Psoas muscle (tissue), 8 donors: ENCODE results near the gene KCTD5. TPM values are rescaled to one million over a fixed set of nuclear protein-coding genes. Genes with fewer than 3 reads are reported as not detected.

Experiments
- ATAC-seq, 4 donors: fragments of 200-7000 bp; cut with Tn5 transposase; one replicate each; pipeline ENCODE4 v1.9.1; 2020; ENCODE audit warnings: moderate library complexity in 3 of 4, mild to moderate bottlenecking in 2 of 4
- DNase-seq, 2 donors: peaks; one replicate each; pipeline ENCODE4 v3.0.0-alpha.2; 2020
- H3K27ac ChIP-seq: fragments of 200-600 bp; one replicate; pipeline ENCODE4 v1.8.0; 2022
- H3K27me3 ChIP-seq, 3 donors: fragments of 200-600 bp in 1 of 3; one replicate each; pipeline versions ENCODE4 v1.6.1 to v1.8.0; 2013 to 2022; ENCODE audit warnings: low read length in 2 of 3, mild to moderate bottlenecking in 2 of 3, moderate library complexity in 1 of 3; ENCODE audit not compliant: insufficient read depth in 3 of 3
- H3K36me3 ChIP-seq, 2 donors: fragments of 200-600 bp in 1 of 2; one replicate each; pipeline versions ENCODE4 v1.6.1 to v1.8.0; 2013 to 2022; ENCODE audit warnings: low read depth in 1 of 2, mild to moderate bottlenecking in 1 of 2, moderate library complexity in 1 of 2; ENCODE audit not compliant: insufficient read depth in 1 of 2
- H3K4me1 ChIP-seq: fragments of 200-600 bp; one replicate; pipeline ENCODE4 v1.8.0; 2022
- H3K4me3 ChIP-seq: fragments of 200-600 bp; one replicate; pipeline ENCODE4 v1.8.0; 2022; ENCODE audit warnings: mild to moderate bottlenecking
- H3K9me3 ChIP-seq: fragments of 200-600 bp; one replicate; pipeline ENCODE4 v1.8.0; 2022
- WGBS, 3 donors: extraction: QIAGEN DNeasy Blood & Tissue Kit; methylation state at CpG; one replicate each; pipeline versions ENCODE4 v1.1.6 to v1.1.7; 2013; 5-methylcytosine and 5-hydroxymethylcytosine counted together
- intact Hi-C, 2 donors: fragments of 100-400 bp; cut with DNase I; formaldehyde crosslinking; loops; one replicate each; pipeline versions ENCODE4 v1.11.0 to v1.14.2; 2022
- polyA plus RNA-seq, 3 donors: library from polyadenylated mRNA; stranded (reverse); fragments of 200-250 nt; gene quantifications; one replicate each; pipeline ENCODE4 v1.2.3, GENCODE V29; 2013
- total RNA-seq, 4 donors: library from RNA; stranded (reverse); fragmentation: NEBNext Ultra II Directional in 2 of 4; extraction: Animal tissue kit (Norgen Biotek cat#: 25700) in 2 of 4; gene quantifications; one replicate each; pipeline versions ENCODE4 v1.2.1 to v1.2.4, GENCODE V29; 2021 to 2023
- TF ChIP-seq, protein P1 (sequence below): fragments of 200-600 bp; IDR thresholded peaks from one replicate; pipeline ENCODE4 v1.8.0; 2022; ENCODE audit warnings: antibody characterized with exemption
- donor health status: healthy with polysubstance abuse.
- donor health status: DM: no; HTN: no; CAD: no; lungs with moderate emphysema.
- donor health status: Bipolar disorder and iron deficiency.
- donor health status: healthy.
- donor health status: DM: yes; HTN: yes; CAD: no.
- donor health status: DM: no; HTN: no; CAD: no.
- donor health status: DM: no; HTN: no; CAD: no.
- donor health status: DM: yes; HTN: yes; CAD: no.

The KCTD5 gene
- total and polyA plus RNA-seq, 7 donors: 9.1 to 65.8 (median 17.2) TPM

- intact Hi-C loops: no loop called here
- no peak overlapping the region for H3K27ac ChIP-seq
Observed at GRCh38 chr16:2740476-2740875, 58.2 kb downstream of the KCTD5 start.

GRCh38 chr16:2741168-2741567 lies 58.8 kb downstream of the KCTD5 start:
- Histone ChIP-seq H3K27me3 (peaks cover 0 to 5% (median 3%) of the 10 kb centered on the region in 3 donors), H3K27ac (no peak overlapping the region)

More at GRCh38 chr16:2740476-2740875, 58.2 kb downstream of the KCTD5 start:
- 78 to 81% (median 78%) methylated on average over 6 of the region's 6 CpGs for WGBS, 3 donors
- TF ChIP-seq, protein P1, sequence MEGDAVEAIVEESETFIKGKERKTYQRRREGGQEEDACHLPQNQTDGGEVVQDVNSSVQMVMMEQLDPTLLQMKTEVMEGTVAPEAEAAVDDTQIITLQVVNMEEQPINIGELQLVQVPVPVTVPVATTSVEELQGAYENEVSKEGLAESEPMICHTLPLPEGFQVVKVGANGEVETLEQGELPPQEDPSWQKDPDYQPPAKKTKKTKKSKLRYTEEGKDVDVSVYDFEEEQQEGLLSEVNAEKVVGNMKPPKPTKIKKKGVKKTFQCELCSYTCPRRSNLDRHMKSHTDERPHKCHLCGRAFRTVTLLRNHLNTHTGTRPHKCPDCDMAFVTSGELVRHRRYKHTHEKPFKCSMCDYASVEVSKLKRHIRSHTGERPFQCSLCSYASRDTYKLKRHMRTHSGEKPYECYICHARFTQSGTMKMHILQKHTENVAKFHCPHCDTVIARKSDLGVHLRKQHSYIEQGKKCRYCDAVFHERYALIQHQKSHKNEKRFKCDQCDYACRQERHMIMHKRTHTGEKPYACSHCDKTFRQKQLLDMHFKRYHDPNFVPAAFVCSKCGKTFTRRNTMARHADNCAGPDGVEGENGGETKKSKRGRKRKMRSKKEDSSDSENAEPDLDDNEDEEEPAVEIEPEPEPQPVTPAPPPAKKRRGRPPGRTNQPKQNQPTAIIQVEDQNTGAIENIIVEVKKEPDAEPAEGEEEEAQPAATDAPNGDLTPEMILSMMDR: no peak
- Histone ChIP-seq H3K9me3 (no peaks in the 10 kb centered on the region), H3K4me1 (no peaks in the 10 kb centered on the region), H3K27me3 (peaks cover 0 to 5% (median 3%) of the 10 kb centered on the region in 3 donors), H3K4me3 (no peak overlapping the region), H3K36me3 (no peaks in the 10 kb centered on the region)
- no peak for DNase-seq
- ATAC-seq: no peak

DNA sequence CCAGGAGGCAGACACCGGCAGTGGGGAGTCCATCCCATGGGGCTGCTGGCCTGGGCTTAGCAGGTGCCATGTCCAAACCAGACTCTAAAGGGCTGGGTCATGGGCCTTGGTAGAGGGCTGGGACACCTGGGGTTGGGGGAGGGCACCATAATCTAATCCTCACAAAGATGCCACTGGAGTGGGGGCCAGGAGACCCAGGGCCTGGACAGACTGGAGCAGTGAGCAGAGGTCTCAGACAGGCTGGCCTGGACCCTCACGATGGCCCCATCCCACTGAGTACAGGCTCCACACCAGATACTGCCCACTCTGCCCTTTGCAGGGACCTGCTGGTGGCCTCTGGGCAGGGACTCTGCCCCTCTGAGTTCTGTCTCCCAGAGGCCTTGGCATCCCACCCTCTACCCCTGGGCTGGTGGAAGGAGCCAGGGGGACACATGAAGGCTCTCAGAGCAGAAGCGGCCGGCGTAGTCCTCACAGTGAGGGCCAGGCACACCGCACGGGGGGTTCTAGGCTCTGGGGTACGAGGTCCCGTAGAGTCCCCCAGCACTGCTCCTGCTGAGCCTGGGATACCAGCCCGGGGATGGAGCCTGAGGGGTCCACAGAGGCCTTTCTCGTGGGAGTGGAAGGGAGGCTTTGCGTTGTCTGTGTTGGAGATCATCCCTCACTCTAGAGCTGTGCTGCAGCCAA lies 60.1 kb downstream of the KCTD5 start:
- Histone ChIP-seq H3K4me1 (no peaks in the 10 kb centered on the region), H3K9me3 (no peaks in the 10 kb centered on the region), H3K36me3 (no peaks in the 10 kb centered on the region), H3K4me3 (no peak overlapping the region), H3K27ac (no peak overlapping the region), H3K27me3 (peaks cover 0 to 3% (median under 1%) of the 10 kb centered on the region in 3 donors)
- WGBS, 3 donors: 90 to 92% (median 92%) methylated on average over 11 to 12 of the region's 12 CpGs
- TF ChIP-seq, protein P1: no peak
- ATAC-seq (no peak), DNase-seq (no peak)
- intact Hi-C loops: no loop called here

More at GRCh38 chr16:2741168-2741567, 58.8 kb downstream of the KCTD5 start:
- Histone ChIP-seq H3K4me1 (no peaks in the 10 kb centered on the region), H3K4me3 (no peak overlapping the region), H3K9me3 (no peaks in the 10 kb centered on the region), H3K36me3 (no peaks in the 10 kb centered on the region)
- 83 to 91% (median 86%) methylated on average over 4 of the region's 4 CpGs for WGBS, 3 donors
- TF ChIP-seq, protein P1: no peak
- ATAC-seq (no peak), DNase-seq (no peak)
- intact Hi-C loops: no loop called here

DNA sequence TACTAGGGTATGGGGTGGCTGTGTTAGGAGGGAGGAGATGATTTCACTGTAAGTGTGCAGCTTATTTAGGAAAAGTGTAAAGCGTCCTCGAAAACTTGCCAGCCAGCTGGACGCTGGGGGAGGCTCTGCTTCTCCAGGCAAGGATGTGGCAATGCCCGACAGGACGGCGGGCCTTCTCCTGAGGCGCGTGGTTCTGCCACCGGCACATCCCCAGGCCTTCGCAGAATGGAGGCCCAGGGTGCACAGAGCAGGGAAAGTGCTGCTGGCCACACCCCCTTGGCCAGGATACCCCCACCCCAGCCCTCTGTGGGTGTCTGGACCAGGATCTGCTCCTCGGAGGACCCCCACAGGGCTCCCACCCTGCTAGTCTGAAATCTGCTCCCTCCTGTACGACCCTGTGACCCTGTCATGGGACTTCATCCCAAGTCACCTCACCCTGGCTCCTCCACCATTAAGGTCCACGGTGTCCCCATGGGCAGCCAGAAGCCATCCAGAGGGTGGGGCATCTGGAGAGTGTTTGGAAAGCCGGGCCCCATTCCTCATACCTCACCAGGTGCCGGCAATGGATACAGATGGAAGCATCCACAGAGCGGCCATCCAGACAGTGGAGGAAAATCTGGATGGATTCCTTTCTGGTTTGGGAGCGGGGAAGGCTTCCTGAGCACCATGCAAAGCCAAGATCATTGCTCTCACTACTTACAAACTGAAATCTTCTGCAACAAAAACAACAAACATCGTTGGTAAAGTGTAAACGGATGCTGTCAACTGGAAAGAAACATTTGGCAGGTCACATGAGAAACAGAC lies 60.9 kb downstream of the KCTD5 start:
- no peak for DNase-seq
- intact Hi-C loops: no loop called here
- Histone ChIP-seq H3K4me3 (no peak overlapping the region), H3K27ac (no peak overlapping the region), H3K9me3 (no peaks in the 10 kb centered on the region), H3K36me3 (no peaks in the 10 kb centered on the region), H3K27me3 (no peaks in the 10 kb centered on the region), H3K4me1 (no peaks in the 10 kb centered on the region)
- WGBS, 3 donors: 85 to 89% (median 86%) methylated on average over 19 of the region's 19 CpGs
- TF ChIP-seq, protein P1: no peak
- no peak for ATAC-seq
